HUES64 (cell line): ENCODE data around the gene KRTAP4-7.
"Not testable (repeated sequence)": the region's sequence is repeated elsewhere in the genome, so short reads cannot be mapped to it uniquely, and the experiment has no call there.

Source experiments
- H3K27ac ChIP-seq: 2 replicates; pipeline ENCODE4 v1.7.0; 2013; ENCODE audit warnings: low read depth, low read length, inconsistent platforms
- H3K27me3 ChIP-seq: 2 replicates; pipeline ENCODE4 v1.6.1; 2013; ENCODE audit warnings: mild to moderate bottlenecking, low read length; ENCODE audit not compliant: insufficient read depth
- H3K36me3 ChIP-seq: 2 replicates; pipeline ENCODE4 v1.6.1; 2013; ENCODE audit warnings: mild to moderate bottlenecking, low read length; ENCODE audit not compliant: insufficient read depth
- H3K4me1 ChIP-seq: 2 replicates; pipeline ENCODE4 v1.6.1; 2013; ENCODE audit warnings: mild to moderate bottlenecking, low read length, moderate library complexity; ENCODE audit not compliant: insufficient read depth
- H3K4me3 ChIP-seq: 2 replicates; pipeline ENCODE4 v1.5.1; 2013; ENCODE audit warnings: mild to moderate bottlenecking, low read length, moderate library complexity
- H3K9ac ChIP-seq: 2 replicates; pipeline ENCODE4 v1.6.1; 2013; ENCODE audit warnings: mild to moderate bottlenecking, low read depth, low read length
- H3K9me3 ChIP-seq: 2 replicates; pipeline ENCODE4 v1.6.1; 2013; ENCODE audit warnings: low read depth, low read length; ENCODE audit not compliant: insufficient read depth
- WGBS: fragments of 150-250, 120-280 bp; methylation state at CpG from one replicate; pipeline ENCODE4 v1.1.7; 2013; ENCODE audit warnings: missing lambda C conversion rate; 5-methylcytosine and 5-hydroxymethylcytosine counted together

KRTAP4-7 gene

GRCh38 chr17:41054556-41054955 lies 29.4 kb upstream of the KRTAP4-7 start:
- WGBS: 91% methylated on average over 9 of the region's 9 CpGs

GRCh38 chr17:41055130-41055529 lies 28.8 kb upstream of the KRTAP4-7 start, which contains the start of gene KRTAP2-2:
TSS of gene KRTAP2-2 (minus strand) at chr17:41055230. CDS start at chr17:41055211, 19 bp downstream.
- WGBS: no CpG with 5 or more reads among the region's 6 CpGs
- not testable (repeated sequence) for H3K4me1 ChIP-seq, H3K36me3 ChIP-seq

More at GRCh38 chr17:41054556-41054955, 29.4 kb upstream of the KRTAP4-7 start:
- not testable (repeated sequence) for H3K4me3 ChIP-seq, H3K27ac ChIP-seq, H3K4me1 ChIP-seq, H3K9me3 ChIP-seq, H3K9ac ChIP-seq, H3K27me3 ChIP-seq, H3K36me3 ChIP-seq

GRCh38 chr17:41057547-41057946 lies 26.4 kb upstream of the KRTAP4-7 start:
- Histone ChIP-seq H3K27ac (no peak overlapping the region), H3K4me1 (peaks cover 7% of the 10 kb centered on the region; the same call in 1 of the 2 replicates)
- WGBS: no CpG with 5 or more reads among the region's 1 CpG

More at GRCh38 chr17:41055130-41055529, 28.8 kb upstream of the KRTAP4-7 start, which contains the start of gene KRTAP2-2:
- not testable (repeated sequence) for H3K9ac ChIP-seq, H3K27me3 ChIP-seq, H3K27ac ChIP-seq, H3K4me3 ChIP-seq, H3K9me3 ChIP-seq

GRCh38 chr17:41058741-41059140 lies 25.2 kb upstream of the KRTAP4-7 start:
- Histone ChIP-seq H3K4me3 (no peak overlapping the region), H3K9me3 (0 out of 2 replicates have a peak, but pooled peaks cover 4% of the 10 kb centered on the region), H3K9ac (no peak overlapping the region), H3K4me1 (peaks cover 7% of the 10 kb centered on the region; the same call in 1 of the 2 replicates), H3K27ac (no peak overlapping the region), H3K27me3 (no peaks in the 10 kb centered on the region), H3K36me3 (no peaks in the 10 kb centered on the region)
- WGBS: 88% methylated on average over 1 of the region's 5 CpGs

More at GRCh38 chr17:41057547-41057946, 26.4 kb upstream of the KRTAP4-7 start:
- Histone ChIP-seq H3K27me3 (no peaks in the 10 kb centered on the region), H3K9ac (no peak overlapping the region), H3K9me3 (0 out of 2 replicates have a peak, but pooled peaks cover 4% of the 10 kb centered on the region), H3K36me3 (no peaks in the 10 kb centered on the region), H3K4me3 (no peak overlapping the region)

GRCh38 chr17:41059276-41060051 lies 24.5 kb upstream of the KRTAP4-7 start:
- H3K27me3 ChIP-seq, H3K27ac ChIP-seq, H3K9me3 ChIP-seq, H3K36me3 ChIP-seq, H3K4me1 ChIP-seq, H3K4me3 ChIP-seq, H3K9ac ChIP-seq: not testable (repeated sequence)
- 79% methylated on average over 10 of the region's 31 CpGs for WGBS

- Histone ChIP-seq H3K9ac (no peak within 1 kb of the TSS), H3K36me3 (no peaks in the 10 kb centered on the region), H3K4me3 (no peak within 1 kb of the TSS), H3K27ac (no peak within 1 kb of the TSS), H3K4me1 (peaks cover 7% of the 10 kb centered on the region; the same call in 1 of the 2 replicates), H3K27me3 (no peaks in the 10 kb centered on the region), H3K9me3 (0 out of 2 replicates have a peak, but pooled peaks cover 4% of the 10 kb centered on the region)
- 88% methylated on average over 6 of the region's 6 CpGs for WGBS
Observed at GRCh38 chr17:41060052-41060604, 23.8 kb upstream of the KRTAP4-7 start, which contains the start of gene KRTAP2-3. TSS of gene KRTAP2-3 (minus strand) at chr17:41060114. CDS start at chr17:41060050, 64 bp downstream.

- Histone ChIP-seq H3K4me3 (no peak overlapping the region), H3K27ac (no peak overlapping the region), H3K9ac (no peak overlapping the region), H3K27me3 (no peaks in the 10 kb centered on the region), H3K9me3 (0 out of 2 replicates have a peak, but pooled peaks cover 4% of the 10 kb centered on the region), H3K36me3 (no peaks in the 10 kb centered on the region), H3K4me1 (peaks cover 7% of the 10 kb centered on the region; the same call in 1 of the 2 replicates)
- WGBS: 100% methylated on average over 1 of the region's 1 CpG
Observed at GRCh38 chr17:41061964-41062363, 22.0 kb upstream of the KRTAP4-7 start.

GRCh38 chr17:41063449-41063848 lies 20.5 kb upstream of the KRTAP4-7 start:
- H3K9ac ChIP-seq: no peak overlapping the region
- H3K4me1 ChIP-seq: peaks cover 7% of the 10 kb centered on the region; the same call in 1 of the 2 replicates
- H3K36me3 ChIP-seq: no peaks in the 10 kb centered on the region
- no peak overlapping the region for H3K27ac ChIP-seq
- H3K4me3 ChIP-seq: no peak overlapping the region
- no peaks in the 10 kb centered on the region for H3K27me3 ChIP-seq
- WGBS: 97% methylated on average over 2 of the region's 4 CpGs
- no peaks in the 10 kb centered on the region for H3K9me3 ChIP-seq

- Histone ChIP-seq H3K27me3 (no peaks in the 10 kb centered on the region), H3K9ac (no peak overlapping the region), H3K4me1 (peaks cover 3% of the 10 kb centered on the region; the same call in 1 of the 2 replicates), H3K4me3 (no peak overlapping the region), H3K36me3 (no peaks in the 10 kb centered on the region), H3K27ac (no peak overlapping the region), H3K9me3 (no peaks in the 10 kb centered on the region)
- no CpG with 5 or more reads among the region's 1 CpG for WGBS
Observed at GRCh38 chr17:41064301-41064700, 19.6 kb upstream of the KRTAP4-7 start.

- 97% methylated on average over 3 of the region's 16 CpGs for WGBS
- H3K4me3 ChIP-seq, H3K27me3 ChIP-seq, H3K4me1 ChIP-seq, H3K27ac ChIP-seq, H3K9ac ChIP-seq, H3K9me3 ChIP-seq, H3K36me3 ChIP-seq: not testable (repeated sequence)
Observed at GRCh38 chr17:41065016-41065689, 18.8 kb upstream of the KRTAP4-7 start.
